CD4-positive, alpha-beta T cell treated with Interleukin-17A for 4 hours (primary cell): ENCODE measurements around the gene ARMH2.

Source experiments
- DNase-seq: peaks from one replicate; pipeline ENCODE4 v3.0.0-alpha.2; 2020; ENCODE audit warnings: mixed read lengths

Gene ARMH2

GRCh38 chr6:24798740-24799540 is at the start of gene ARMH2:
Gene ARMH2, minus strand, starts transcription at chr6:24798917. Its CDS starts 60 bp downstream, at chr6:24798857.
- DNase-seq = no peak

GRCh38 chr6:24848461-24848860 is 49.7 kb upstream of the ARMH2 start:
- DNase-seq = no peak

GRCh38 chr6:24847402-24847801 is 48.7 kb upstream of the ARMH2 start:
- no peak for DNase-seq

- DNase-seq = no peak
Observed at GRCh38 chr6:24845578-24845977, 46.9 kb upstream of the ARMH2 start.

- DNase-seq = no peak
Observed at GRCh38 chr6:24844903-24845302, 46.2 kb upstream of the ARMH2 start.

GRCh38 chr6:24844061-24844460 is 45.3 kb upstream of the ARMH2 start:
- no peak for DNase-seq

- no peak for DNase-seq
Observed at GRCh38 chr6:24840187-24840586, 41.5 kb upstream of the ARMH2 start.

- peak; percentile 51 for DNase-seq
Observed at GRCh38 chr6:24838994-24839393, 40.3 kb upstream of the ARMH2 start.

GRCh38 chr6:24838081-24838480 is 39.4 kb upstream of the ARMH2 start:
- DNase-seq = no peak

GRCh38 chr6:24836109-24836508 is 37.4 kb upstream of the ARMH2 start:
- DNase-seq = no peak

GRCh38 chr6:24833711-24834386 is 35.1 kb upstream of the ARMH2 start:
- DNase-seq = no peak

GRCh38 chr6:24832794-24833193 is 34.1 kb upstream of the ARMH2 start:
- no peak for DNase-seq

- DNase-seq = no peak
Observed at GRCh38 chr6:24831771-24832716, 33.3 kb upstream of the ARMH2 start.

- no peak for DNase-seq
Observed at GRCh38 chr6:24829657-24830056, 30.9 kb upstream of the ARMH2 start.

GRCh38 chr6:24827970-24828369 is 29.3 kb upstream of the ARMH2 start:
- DNase-seq = no peak

GRCh38 chr6:24827162-24827561 is 28.4 kb upstream of the ARMH2 start:
- DNase-seq = no peak

- no peak for DNase-seq
Observed at GRCh38 chr6:24825130-24825630, 26.5 kb upstream of the ARMH2 start.

GRCh38 chr6:24824142-24824938 is 25.6 kb upstream of the ARMH2 start:
- no peak for DNase-seq

- no peak for DNase-seq
Observed at GRCh38 chr6:24823185-24823584, 24.5 kb upstream of the ARMH2 start.

- no peak for DNase-seq
Observed at GRCh38 chr6:24822696-24823095, 24.0 kb upstream of the ARMH2 start.

- DNase-seq = no peak
Observed at GRCh38 chr6:24821860-24822444, 23.2 kb upstream of the ARMH2 start.

GRCh38 chr6:24818346-24818745 is 19.6 kb upstream of the ARMH2 start:
- no peak for DNase-seq
